ENCODE measurements around the gene EID2B.
A peak's percentile ranks its signal among the peaks of the same experiment; 100 is the strongest.

The EID2B gene

GRCh38 chr19:39532233-39533002, at the start of gene EID2B:
TSS of gene EID2B (minus strand) at chr19:39532852. CDS start at chr19:39532802, 50 bp downstream.
- peak; percentile 94 to 96 for DNase-seq

GRCh38 chr19:39582442-39582841, 49.8 kb upstream of the EID2B start:
- DNase-seq, result no peak

- no peak for DNase-seq
These were observed 36.0 kb upstream of the EID2B start for GRCh38 chr19:39568604-39569003.

GRCh38 chr19:39566064-39566463, 33.4 kb upstream of the EID2B start:
- DNase-seq, result no peak

- no peak for DNase-seq
These were observed 30.8 kb upstream of the EID2B start for GRCh38 chr19:39563408-39563807.

GRCh38 chr19:39558624-39559117, 26.0 kb upstream of the EID2B start:
- no peak for DNase-seq

- DNase-seq, result no peak
These were observed 25.4 kb upstream of the EID2B start for GRCh38 chr19:39557811-39558623.

GRCh38 chr19:39555883-39556282, 23.2 kb upstream of the EID2B start:
- no peak for DNase-seq

- no peak for DNase-seq
These were observed 22.2 kb upstream of the EID2B start for GRCh38 chr19:39554701-39555311.

- DNase-seq, result no peak
These were observed 20.5 kb upstream of the EID2B start for GRCh38 chr19:39553082-39553652.

GRCh38 chr19:39550197-39550596, 17.5 kb upstream of the EID2B start:
- no peak for DNase-seq

- no peak for DNase-seq
These were observed 13.9 kb upstream of the EID2B start for GRCh38 chr19:39546599-39546998.

GRCh38 chr19:39544911-39545310, 12.3 kb upstream of the EID2B start:
- DNase-seq, result peak; percentile 2 to 5

GRCh38 chr19:39544226-39544903, 11.7 kb upstream of the EID2B start:
- no peak for DNase-seq

GRCh38 chr19:39543477-39543857, 10.8 kb upstream of the EID2B start:
- no peak for DNase-seq

GRCh38 chr19:39542206-39542605, 9.6 kb upstream of the EID2B start:
- no peak for DNase-seq

GRCh38 chr19:39540333-39540673, 7.7 kb upstream of the EID2B start:
- DNase-seq, result no peak

- peak; percentile 95 for DNase-seq
These were observed 7.1 kb upstream of the EID2B start, which contains the start of gene EID2 for GRCh38 chr19:39539518-39540332. TSS of gene EID2 (minus strand) at chr19:39540161. CDS start at chr19:39540079, 82 bp downstream.

- peak in 1 of 2 experiments; percentile 45 for DNase-seq
These were observed 6.5 kb upstream of the EID2B start for GRCh38 chr19:39539165-39539517.

- no peak for DNase-seq
These were observed 1.1 kb upstream of the EID2B start for GRCh38 chr19:39533791-39534190.

- no peak for DNase-seq
These were observed 406 bp upstream of the EID2B start for GRCh38 chr19:39533003-39533512.

Data from Kasumi-1 (cell line).